ENCODE data around the gene SLC25A1.

The SLC25A1 gene

DNA sequence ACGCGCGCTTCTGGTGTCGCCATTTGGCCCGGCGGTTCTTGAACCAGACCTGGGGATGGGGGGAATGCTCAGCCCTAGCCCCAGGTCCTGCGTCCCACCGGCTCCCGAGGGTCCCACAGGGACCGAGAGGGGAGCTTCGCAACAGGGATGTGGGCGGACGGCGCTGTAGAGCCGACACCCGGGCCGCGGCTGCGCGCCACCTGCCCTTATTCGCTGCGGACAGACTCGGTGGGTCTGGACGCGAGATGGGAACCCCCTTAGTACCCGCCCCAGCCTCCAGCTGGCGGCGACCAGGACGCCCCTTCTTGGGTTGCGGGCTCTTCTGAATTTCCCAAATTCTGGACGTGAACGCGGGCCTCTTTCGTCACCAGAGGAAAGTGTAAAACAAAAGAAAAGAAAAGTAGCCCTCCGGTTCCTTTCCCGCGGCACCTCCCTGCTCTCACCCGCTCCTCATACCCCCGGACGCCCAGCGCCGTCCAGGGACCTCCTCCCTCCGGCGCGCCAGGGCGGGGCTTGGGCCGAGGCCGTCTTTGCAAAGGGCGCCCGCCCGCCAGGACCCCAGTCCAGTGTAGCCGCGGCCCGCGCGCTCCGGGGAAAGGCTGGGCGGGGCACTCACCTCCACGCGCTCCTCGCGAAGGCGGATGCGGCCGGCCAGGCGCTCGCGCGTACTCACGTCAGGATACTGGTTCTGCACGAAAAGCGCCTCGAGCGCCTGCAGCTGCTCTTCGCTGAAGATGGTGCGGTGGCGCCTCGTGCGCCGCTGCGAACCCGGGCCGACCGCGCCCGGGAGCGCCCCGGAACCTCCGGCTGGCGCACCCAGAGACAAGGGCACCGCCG is 29.3 kb downstream of the SLC25A1 start:
- TF ChIP-seq, protein P1, sequence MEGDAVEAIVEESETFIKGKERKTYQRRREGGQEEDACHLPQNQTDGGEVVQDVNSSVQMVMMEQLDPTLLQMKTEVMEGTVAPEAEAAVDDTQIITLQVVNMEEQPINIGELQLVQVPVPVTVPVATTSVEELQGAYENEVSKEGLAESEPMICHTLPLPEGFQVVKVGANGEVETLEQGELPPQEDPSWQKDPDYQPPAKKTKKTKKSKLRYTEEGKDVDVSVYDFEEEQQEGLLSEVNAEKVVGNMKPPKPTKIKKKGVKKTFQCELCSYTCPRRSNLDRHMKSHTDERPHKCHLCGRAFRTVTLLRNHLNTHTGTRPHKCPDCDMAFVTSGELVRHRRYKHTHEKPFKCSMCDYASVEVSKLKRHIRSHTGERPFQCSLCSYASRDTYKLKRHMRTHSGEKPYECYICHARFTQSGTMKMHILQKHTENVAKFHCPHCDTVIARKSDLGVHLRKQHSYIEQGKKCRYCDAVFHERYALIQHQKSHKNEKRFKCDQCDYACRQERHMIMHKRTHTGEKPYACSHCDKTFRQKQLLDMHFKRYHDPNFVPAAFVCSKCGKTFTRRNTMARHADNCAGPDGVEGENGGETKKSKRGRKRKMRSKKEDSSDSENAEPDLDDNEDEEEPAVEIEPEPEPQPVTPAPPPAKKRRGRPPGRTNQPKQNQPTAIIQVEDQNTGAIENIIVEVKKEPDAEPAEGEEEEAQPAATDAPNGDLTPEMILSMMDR (conservative IDR thresholded peaks at IDR 0.05; ENCODE audit: low read depth, low read length) = no peak

GRCh38 chr22:19148417-19149046 is 30.0 kb downstream of the SLC25A1 start:
- H3K4me3 ChIP-seq (IDR thresholded peaks at IDR 0.05; ENCODE audit: insufficient read depth, low read depth, low read length) = no peak overlapping the region
- H3K9ac ChIP-seq = no peak overlapping the region
- H3K27me3 ChIP-seq (ENCODE audit: insufficient read depth, low read depth) = peaks cover 17% of the 10 kb centered on the region; the same call in 1 of the 2 replicates

More for the DNA sequence above, 29.3 kb downstream of the SLC25A1 start:
- Histone ChIP-seq H4K20me1 (ENCODE audit: insufficient read depth) (no peaks in the 10 kb centered on the region), H3K4me1 (ENCODE audit: low read depth, poor library complexity, severe bottlenecking) (peaks cover 6% of the 10 kb centered on the region), H3K36me3 (ENCODE audit: insufficient read depth) (no peaks in the 10 kb centered on the region), H2AFZ (ENCODE audit: low read depth) (no peak overlapping the region), H3K9ac (no peak overlapping the region), H3K4me2 (no peak overlapping the region), H3K27me3 (ENCODE audit: insufficient read depth, low read depth) (peaks cover 21% of the 10 kb centered on the region; the same call in 1 of the 2 replicates), H3K4me3 (IDR thresholded peaks at IDR 0.05; ENCODE audit: insufficient read depth, low read depth, low read length) (no peak overlapping the region), H3K79me2 (ENCODE audit: insufficient read depth, low read depth) (no peaks in the 10 kb centered on the region), H3K27ac (no peak overlapping the region)

DNA sequence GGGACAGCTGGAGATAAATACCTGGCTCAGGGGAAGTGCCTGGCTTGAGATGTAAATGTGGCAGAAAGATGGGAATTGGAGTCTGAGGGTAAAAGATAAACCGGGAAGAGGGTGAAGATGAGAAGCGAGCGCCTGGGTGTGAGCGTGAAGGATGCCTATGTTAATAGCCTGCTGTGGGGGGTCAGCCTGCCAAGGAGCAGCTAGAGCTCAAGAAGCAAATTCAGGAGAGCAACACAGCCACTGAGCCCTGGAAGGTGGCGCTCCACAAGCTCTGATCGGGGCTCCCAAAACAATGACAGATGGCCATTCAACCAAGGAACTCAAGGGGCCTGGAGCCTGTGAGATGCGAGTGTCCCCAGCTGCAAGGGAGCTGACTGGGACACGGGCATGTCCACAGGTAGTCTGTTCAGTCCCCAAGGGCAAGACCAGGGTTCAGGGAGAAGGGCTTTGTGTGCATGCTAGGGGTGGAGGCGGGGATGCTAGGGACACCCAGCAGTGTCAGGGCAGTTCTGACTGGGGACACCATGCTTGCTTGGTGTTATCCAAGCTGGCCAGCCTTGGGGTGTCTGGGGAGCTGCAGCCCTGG is 31.2 kb downstream of the SLC25A1 start:
- Histone ChIP-seq H3K4me3 (IDR thresholded peaks at IDR 0.05; ENCODE audit: insufficient read depth, low read depth, low read length) (no peak overlapping the region), H3K4me1 (ENCODE audit: low read depth, poor library complexity, severe bottlenecking) (peaks cover 10% of the 10 kb centered on the region), H3K79me2 (ENCODE audit: insufficient read depth, low read depth) (peaks cover 17% of the 10 kb centered on the region; the same call in 1 of the 2 replicates), H3K27me3 (ENCODE audit: insufficient read depth, low read depth) (peaks cover 9% of the 10 kb centered on the region; the same call in 1 of the 2 replicates), H3K27ac (no peak overlapping the region), H3K36me3 (ENCODE audit: insufficient read depth) (no peaks in the 10 kb centered on the region), H2AFZ (ENCODE audit: low read depth) (no peak overlapping the region), H3K9ac (no peak overlapping the region), H4K20me1 (ENCODE audit: insufficient read depth) (no peaks in the 10 kb centered on the region), H3K4me2 (no peak overlapping the region)
- TF ChIP-seq, protein P1 (conservative IDR thresholded peaks at IDR 0.05; ENCODE audit: low read depth, low read length) = no peak

More at GRCh38 chr22:19148417-19149046, 30.0 kb downstream of the SLC25A1 start:
- no peaks in the 10 kb centered on the region for H4K20me1 ChIP-seq (ENCODE audit: insufficient read depth)
- no peak overlapping the region for H3K27ac ChIP-seq
- no peak overlapping the region for H3K4me2 ChIP-seq
- H3K4me1 ChIP-seq (ENCODE audit: low read depth, poor library complexity, severe bottlenecking) = peaks cover 7% of the 10 kb centered on the region
- peaks cover 7% of the 10 kb centered on the region; the same call in 1 of the 2 replicates for H3K79me2 ChIP-seq (ENCODE audit: insufficient read depth, low read depth)
- no peaks in the 10 kb centered on the region for H3K36me3 ChIP-seq (ENCODE audit: insufficient read depth)
- no peak overlapping the region for H2AFZ ChIP-seq (ENCODE audit: low read depth)
- TF ChIP-seq, protein P1 (conservative IDR thresholded peaks at IDR 0.05; ENCODE audit: low read depth, low read length) = no peak

GRCh38 chr22:19146215-19146968 is 32.1 kb downstream of the SLC25A1 start:
- H4K20me1 ChIP-seq (ENCODE audit: insufficient read depth) = no peaks in the 10 kb centered on the region
- peaks cover 17% of the 10 kb centered on the region; the same call in 1 of the 2 replicates for H3K79me2 ChIP-seq (ENCODE audit: insufficient read depth, low read depth)
- H2AFZ ChIP-seq (ENCODE audit: low read depth) = no peak overlapping the region
- TF ChIP-seq, protein P1 (conservative IDR thresholded peaks at IDR 0.05; ENCODE audit: low read depth, low read length) = no peak
- no peaks in the 10 kb centered on the region for H3K36me3 ChIP-seq (ENCODE audit: insufficient read depth)
- H3K27me3 ChIP-seq (ENCODE audit: insufficient read depth, low read depth) = peaks cover under 1% of the 10 kb centered on the region; the same call in 1 of the 2 replicates
- no peak overlapping the region for H3K9ac ChIP-seq
- H3K4me1 ChIP-seq (ENCODE audit: low read depth, poor library complexity, severe bottlenecking) = peaks cover 10% of the 10 kb centered on the region
- H3K4me3 ChIP-seq (IDR thresholded peaks at IDR 0.05; ENCODE audit: insufficient read depth, low read depth, low read length) = no peak overlapping the region
- no peak overlapping the region for H3K27ac ChIP-seq
- no peak overlapping the region for H3K4me2 ChIP-seq
